Measurements from ENCODE around the gene EMX2. TPM values are rescaled to one million over a fixed set of nuclear protein-coding genes. Genes with fewer than 3 reads are reported as not detected.

EMX2 gene
- total RNA-seq, 4 donors from 2014 or later, result 1.0 TPM; not detected in 3

DNA sequence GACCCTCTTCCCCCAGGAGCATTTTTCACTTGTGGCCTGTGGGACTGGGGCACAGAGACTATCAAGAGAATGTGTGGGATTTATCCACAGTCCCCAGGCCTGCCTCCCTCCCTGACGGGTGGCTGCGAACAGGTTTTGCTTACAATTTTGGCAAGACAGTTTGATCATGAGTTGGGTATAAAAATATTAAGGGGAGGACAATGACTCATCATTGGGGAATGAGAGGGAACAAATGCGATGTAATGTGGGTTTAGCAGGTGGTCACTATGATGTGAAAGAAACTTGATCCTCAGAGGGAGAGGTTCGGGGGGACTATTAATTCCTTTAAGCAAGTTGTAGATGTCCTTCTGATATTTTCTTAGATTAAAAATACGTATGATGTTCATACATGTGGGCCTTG lies 52.2 kb downstream of the EMX2 start:
- Histone ChIP-seq H3K27ac (no peak overlapping the region), H3K9me3 (no peaks in the 10 kb centered on the region), H3K36me3 (no peaks in the 10 kb centered on the region), H3K4me3 (replicated peaks in 1 of 3) (no peak overlapping the region), H3K27me3 (no peaks in the 10 kb centered on the region), H3K4me1 (no peaks in the 10 kb centered on the region)
- intact Hi-C loops (cut with DNase I), result no loop called here
- WGBS, 2 donors, result 49 to 69% methylated on average over 5 of the region's 5 CpGs
- no peak for TF ChIP-seq POLR2A (IDR thresholded peaks at IDR 0.05)
- TF ChIP-seq, protein P1, sequence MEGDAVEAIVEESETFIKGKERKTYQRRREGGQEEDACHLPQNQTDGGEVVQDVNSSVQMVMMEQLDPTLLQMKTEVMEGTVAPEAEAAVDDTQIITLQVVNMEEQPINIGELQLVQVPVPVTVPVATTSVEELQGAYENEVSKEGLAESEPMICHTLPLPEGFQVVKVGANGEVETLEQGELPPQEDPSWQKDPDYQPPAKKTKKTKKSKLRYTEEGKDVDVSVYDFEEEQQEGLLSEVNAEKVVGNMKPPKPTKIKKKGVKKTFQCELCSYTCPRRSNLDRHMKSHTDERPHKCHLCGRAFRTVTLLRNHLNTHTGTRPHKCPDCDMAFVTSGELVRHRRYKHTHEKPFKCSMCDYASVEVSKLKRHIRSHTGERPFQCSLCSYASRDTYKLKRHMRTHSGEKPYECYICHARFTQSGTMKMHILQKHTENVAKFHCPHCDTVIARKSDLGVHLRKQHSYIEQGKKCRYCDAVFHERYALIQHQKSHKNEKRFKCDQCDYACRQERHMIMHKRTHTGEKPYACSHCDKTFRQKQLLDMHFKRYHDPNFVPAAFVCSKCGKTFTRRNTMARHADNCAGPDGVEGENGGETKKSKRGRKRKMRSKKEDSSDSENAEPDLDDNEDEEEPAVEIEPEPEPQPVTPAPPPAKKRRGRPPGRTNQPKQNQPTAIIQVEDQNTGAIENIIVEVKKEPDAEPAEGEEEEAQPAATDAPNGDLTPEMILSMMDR (IDR thresholded peaks at IDR 0.05), result no peak
- no peak for DNase-seq

DNA sequence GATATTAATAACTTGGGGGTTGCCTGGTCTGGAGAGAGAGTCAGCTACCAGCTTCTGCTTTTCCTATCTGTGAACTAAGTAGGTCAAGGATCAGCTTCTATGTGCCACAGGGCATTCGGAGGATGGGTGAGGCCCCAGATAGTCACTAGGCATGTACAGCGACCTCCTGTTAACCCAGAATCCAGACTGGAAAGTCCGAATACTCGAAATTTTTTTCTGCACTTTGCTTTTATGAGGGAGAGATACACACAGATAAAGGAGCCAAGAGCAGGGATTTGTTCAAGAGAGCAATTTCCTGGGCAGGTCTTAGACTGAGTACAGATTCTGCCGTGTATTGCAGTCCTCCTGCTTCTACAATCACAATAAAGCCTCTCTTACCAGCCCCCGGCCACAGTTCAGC lies 54.2 kb downstream of the EMX2 start:
- Histone ChIP-seq H3K27me3 (no peaks in the 10 kb centered on the region), H3K4me1 (no peaks in the 10 kb centered on the region), H3K36me3 (no peaks in the 10 kb centered on the region), H3K9me3 (no peaks in the 10 kb centered on the region), H3K4me3 (replicated peaks in 1 of 3) (no peak overlapping the region), H3K27ac (no peak overlapping the region)
- TF ChIP-seq, protein P1 (IDR thresholded peaks at IDR 0.05), result no peak
- TF ChIP-seq POLR2A (IDR thresholded peaks at IDR 0.05), result no peak
- DNase-seq, result no peak
- WGBS, 2 donors, result 29 to 51% methylated on average over 6 of the region's 6 CpGs
- intact Hi-C loops (cut with DNase I), result no loop called here

DNA sequence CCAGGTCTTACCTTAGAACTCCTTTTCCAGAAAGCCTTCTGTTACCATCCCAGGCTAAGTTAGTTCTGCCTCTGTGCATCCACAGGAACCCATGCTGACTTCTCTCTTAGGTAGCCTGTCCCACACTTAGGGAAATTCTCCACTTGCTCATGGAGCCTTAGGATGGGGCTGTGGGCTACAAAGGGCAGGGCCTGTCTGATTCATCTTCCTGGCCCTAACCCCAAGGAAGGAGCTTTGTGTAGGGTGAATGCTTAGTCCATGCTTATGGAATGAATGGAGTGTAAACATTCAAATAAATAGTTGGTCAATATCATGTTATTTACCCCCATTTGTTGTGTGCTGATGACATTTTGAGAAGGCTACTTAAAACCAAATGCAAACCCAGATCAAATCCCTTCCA lies 54.7 kb downstream of the EMX2 start:
- no peak overlapping the region for H3K4me3 ChIP-seq (replicated peaks in 1 of 3)
- TF ChIP-seq, protein P1 (IDR thresholded peaks at IDR 0.05), result no peak
- no peak for TF ChIP-seq POLR2A (IDR thresholded peaks at IDR 0.05)
- H3K9me3 ChIP-seq, result no peaks in the 10 kb centered on the region
- no peaks in the 10 kb centered on the region for H3K4me1 ChIP-seq
- no peak overlapping the region for H3K27ac ChIP-seq
- H3K27me3 ChIP-seq, result no peaks in the 10 kb centered on the region
- intact Hi-C loops (cut with DNase I), result no loop called here
- H3K36me3 ChIP-seq, result no peaks in the 10 kb centered on the region
- DNase-seq, result no peak

Other genes with a start within 250 kb of the EMX2 start
- gene PDZD8, start 167.3 kb upstream of the EMX2 start, total RNA-seq, result 10 to 100 TPM; 31.3 to 49.0 (median 35.1) TPM